SU-DHL-6 (cell line): Measurements from ENCODE around the gene KRT5.

Experiments used
- CTCF ChIP-seq: fragments of 200-600 bp; sonication (generic); IDR thresholded peaks from one replicate; pipeline ENCODE4 v1.5.1; 2017; ENCODE audit warnings: antibody characterized with exemption, mild to moderate bottlenecking, low read length, moderate library complexity; ENCODE audit not compliant: insufficient read depth, poor library complexity, severe bottlenecking
- EZH2phosphoT487 ChIP-seq: fragments of 200-600 bp; sonication (generic), shearing (Covaris generic); conservative IDR thresholded peaks from 2 replicates; pipeline ENCODE4 v1.6.1; 2018; ENCODE audit warnings: mild to moderate bottlenecking, antibody characterized with exemption, low read length, moderate library complexity, mixed read lengths

GRCh38 chr12:52517005-52517835 is 3.0 kb downstream of the KRT5 start:
- TF ChIP-seq CTCF: no peak
- no peak for TF ChIP-seq EZH2phosphoT487
